Suprapubic skin (tissue), 3 donors: Measurements from ENCODE around the gene PDPN.

Experiments
- POLR2A ChIP-seq, 2 donors: fragments of 450-650 bp; IDR thresholded peaks; one replicate each; pipeline ENCODE4 v1.6.1; 2017; ENCODE audit warnings: antibody characterized with exemption in 2 of 2, mild to moderate bottlenecking in 2 of 2, moderate library complexity in 2 of 2
- TF ChIP-seq, protein P1 (sequence below), 2 donors: fragments of 200-600 bp in 1 of 2; fragments of 450-650 bp in 1 of 2; sonication (generic) in 1 of 2; IDR thresholded peaks; one replicate each; pipeline ENCODE4 v1.5.1; 2016 to 2019; ENCODE audit warnings: antibody characterized with exemption in 2 of 2, mild to moderate bottlenecking in 1 of 2, moderate library complexity in 1 of 2

DNA sequence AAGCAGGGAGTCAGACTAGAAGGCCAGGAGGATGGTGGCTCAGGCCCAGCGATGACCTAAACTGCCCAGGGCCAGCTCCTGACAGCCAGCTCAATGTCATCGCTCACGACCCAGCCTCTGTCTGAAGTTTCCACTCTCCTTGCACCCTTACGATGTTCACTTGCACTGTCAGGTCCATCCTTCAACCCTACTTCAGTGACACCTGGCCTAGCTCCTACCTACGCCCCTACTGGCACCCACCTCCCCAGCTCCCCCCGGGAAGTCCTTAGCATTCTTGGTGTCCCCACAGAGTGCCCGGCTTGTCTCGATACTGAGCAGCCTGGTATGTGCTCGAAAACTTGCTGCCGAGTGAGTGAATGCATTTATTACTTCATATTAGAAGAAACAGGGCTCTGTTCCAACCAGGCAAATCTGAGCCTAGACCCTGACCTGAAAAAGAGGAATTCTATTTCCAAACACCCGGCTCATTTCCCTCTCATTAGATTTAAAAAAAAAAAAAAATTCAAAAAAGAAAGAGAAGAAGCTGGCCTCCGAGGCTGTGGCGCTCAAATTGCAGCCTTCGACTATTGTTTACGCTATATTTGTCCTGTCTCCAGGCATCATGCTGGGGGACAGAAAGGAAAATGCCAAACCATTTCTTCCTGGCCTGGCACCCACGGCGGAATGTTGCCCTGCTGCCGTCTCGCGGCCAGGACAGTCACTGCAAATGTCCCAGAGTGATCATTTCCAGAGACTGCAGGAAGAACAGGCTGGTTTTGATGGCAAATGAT lies 40.0 kb upstream of the PDPN start:
- TF ChIP-seq, protein P1, sequence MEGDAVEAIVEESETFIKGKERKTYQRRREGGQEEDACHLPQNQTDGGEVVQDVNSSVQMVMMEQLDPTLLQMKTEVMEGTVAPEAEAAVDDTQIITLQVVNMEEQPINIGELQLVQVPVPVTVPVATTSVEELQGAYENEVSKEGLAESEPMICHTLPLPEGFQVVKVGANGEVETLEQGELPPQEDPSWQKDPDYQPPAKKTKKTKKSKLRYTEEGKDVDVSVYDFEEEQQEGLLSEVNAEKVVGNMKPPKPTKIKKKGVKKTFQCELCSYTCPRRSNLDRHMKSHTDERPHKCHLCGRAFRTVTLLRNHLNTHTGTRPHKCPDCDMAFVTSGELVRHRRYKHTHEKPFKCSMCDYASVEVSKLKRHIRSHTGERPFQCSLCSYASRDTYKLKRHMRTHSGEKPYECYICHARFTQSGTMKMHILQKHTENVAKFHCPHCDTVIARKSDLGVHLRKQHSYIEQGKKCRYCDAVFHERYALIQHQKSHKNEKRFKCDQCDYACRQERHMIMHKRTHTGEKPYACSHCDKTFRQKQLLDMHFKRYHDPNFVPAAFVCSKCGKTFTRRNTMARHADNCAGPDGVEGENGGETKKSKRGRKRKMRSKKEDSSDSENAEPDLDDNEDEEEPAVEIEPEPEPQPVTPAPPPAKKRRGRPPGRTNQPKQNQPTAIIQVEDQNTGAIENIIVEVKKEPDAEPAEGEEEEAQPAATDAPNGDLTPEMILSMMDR (IDR thresholded peaks at IDR 0.05) = peak; percentile 30 to 50
- TF ChIP-seq POLR2A (IDR thresholded peaks at IDR 0.05) = no peak
